Peyer's patch (tissue), 4 donors: ENCODE measurements around the gene TOMM5.
"Not testable (repeated sequence)": the region's sequence is repeated elsewhere in the genome, so short reads cannot be mapped to it uniquely, and the experiment has no call there.

Experiments used
- POLR2A ChIP-seq, 2 donors: fragments of 450-650 bp; IDR thresholded peaks; one replicate each; pipeline ENCODE4 v1.5.1; 2017; ENCODE audit warnings: antibody characterized with exemption in 2 of 2, mild to moderate bottlenecking in 2 of 2, moderate library complexity in 2 of 2
- TF ChIP-seq, protein P1 (sequence below), 6 experiments: fragments of 450-650 bp in 4 of 6; fragments of 200-600 bp in 2 of 6; sonication (generic) in 1 of 6; IDR thresholded peaks; one replicate each; pipeline ENCODE4 v1.5.1; 2017 to 2019; ENCODE audit warnings: antibody characterized with exemption in 6 of 6, mild to moderate bottlenecking in 3 of 6, moderate library complexity in 1 of 6

DNA sequence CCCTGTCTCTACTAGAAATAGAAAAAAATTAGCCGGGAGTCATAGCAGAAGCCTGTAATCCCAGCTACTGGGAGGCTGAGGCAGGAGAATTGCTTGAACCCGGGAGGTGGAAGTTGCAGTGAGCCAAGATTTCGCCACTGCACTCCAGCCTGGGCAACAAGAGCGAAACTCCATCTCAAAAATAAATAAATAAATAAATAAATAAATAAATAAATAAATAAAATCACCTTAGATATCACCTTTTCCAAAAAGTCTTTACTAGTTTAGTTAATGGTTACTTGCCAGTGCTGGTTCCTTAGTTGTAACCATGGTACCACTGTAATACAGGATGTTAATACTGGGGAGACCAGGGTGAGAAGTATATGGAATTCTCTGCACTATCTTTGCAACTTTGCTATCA, 9.7 kb upstream of the TOMM5 start:
- TF ChIP-seq POLR2A (IDR thresholded peaks at IDR 0.05): not testable (repeated sequence)
- TF ChIP-seq, protein P1, sequence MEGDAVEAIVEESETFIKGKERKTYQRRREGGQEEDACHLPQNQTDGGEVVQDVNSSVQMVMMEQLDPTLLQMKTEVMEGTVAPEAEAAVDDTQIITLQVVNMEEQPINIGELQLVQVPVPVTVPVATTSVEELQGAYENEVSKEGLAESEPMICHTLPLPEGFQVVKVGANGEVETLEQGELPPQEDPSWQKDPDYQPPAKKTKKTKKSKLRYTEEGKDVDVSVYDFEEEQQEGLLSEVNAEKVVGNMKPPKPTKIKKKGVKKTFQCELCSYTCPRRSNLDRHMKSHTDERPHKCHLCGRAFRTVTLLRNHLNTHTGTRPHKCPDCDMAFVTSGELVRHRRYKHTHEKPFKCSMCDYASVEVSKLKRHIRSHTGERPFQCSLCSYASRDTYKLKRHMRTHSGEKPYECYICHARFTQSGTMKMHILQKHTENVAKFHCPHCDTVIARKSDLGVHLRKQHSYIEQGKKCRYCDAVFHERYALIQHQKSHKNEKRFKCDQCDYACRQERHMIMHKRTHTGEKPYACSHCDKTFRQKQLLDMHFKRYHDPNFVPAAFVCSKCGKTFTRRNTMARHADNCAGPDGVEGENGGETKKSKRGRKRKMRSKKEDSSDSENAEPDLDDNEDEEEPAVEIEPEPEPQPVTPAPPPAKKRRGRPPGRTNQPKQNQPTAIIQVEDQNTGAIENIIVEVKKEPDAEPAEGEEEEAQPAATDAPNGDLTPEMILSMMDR (IDR thresholded peaks at IDR 0.05): not testable (repeated sequence)
